Stimulated activated CD8-positive, alpha-beta memory T cell treated with anti-CD3 and anti-CD28 coated beads, Interleukin-15, amount 100 ng/mL, for 1 hour (primary cell): ENCODE results near the gene ADAMTS17.

Experiments used
- DNase-seq: peaks from one replicate; pipeline ENCODE4 v3.0.0-alpha.2; 2020; ENCODE audit warnings: low read depth

ADAMTS17 gene, protein sequence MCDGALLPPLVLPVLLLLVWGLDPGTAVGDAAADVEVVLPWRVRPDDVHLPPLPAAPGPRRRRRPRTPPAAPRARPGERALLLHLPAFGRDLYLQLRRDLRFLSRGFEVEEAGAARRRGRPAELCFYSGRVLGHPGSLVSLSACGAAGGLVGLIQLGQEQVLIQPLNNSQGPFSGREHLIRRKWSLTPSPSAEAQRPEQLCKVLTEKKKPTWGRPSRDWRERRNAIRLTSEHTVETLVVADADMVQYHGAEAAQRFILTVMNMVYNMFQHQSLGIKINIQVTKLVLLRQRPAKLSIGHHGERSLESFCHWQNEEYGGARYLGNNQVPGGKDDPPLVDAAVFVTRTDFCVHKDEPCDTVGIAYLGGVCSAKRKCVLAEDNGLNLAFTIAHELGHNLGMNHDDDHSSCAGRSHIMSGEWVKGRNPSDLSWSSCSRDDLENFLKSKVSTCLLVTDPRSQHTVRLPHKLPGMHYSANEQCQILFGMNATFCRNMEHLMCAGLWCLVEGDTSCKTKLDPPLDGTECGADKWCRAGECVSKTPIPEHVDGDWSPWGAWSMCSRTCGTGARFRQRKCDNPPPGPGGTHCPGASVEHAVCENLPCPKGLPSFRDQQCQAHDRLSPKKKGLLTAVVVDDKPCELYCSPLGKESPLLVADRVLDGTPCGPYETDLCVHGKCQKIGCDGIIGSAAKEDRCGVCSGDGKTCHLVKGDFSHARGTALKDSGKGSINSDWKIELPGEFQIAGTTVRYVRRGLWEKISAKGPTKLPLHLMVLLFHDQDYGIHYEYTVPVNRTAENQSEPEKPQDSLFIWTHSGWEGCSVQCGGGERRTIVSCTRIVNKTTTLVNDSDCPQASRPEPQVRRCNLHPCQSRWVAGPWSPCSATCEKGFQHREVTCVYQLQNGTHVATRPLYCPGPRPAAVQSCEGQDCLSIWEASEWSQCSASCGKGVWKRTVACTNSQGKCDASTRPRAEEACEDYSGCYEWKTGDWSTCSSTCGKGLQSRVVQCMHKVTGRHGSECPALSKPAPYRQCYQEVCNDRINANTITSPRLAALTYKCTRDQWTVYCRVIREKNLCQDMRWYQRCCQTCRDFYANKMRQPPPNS

DNA sequence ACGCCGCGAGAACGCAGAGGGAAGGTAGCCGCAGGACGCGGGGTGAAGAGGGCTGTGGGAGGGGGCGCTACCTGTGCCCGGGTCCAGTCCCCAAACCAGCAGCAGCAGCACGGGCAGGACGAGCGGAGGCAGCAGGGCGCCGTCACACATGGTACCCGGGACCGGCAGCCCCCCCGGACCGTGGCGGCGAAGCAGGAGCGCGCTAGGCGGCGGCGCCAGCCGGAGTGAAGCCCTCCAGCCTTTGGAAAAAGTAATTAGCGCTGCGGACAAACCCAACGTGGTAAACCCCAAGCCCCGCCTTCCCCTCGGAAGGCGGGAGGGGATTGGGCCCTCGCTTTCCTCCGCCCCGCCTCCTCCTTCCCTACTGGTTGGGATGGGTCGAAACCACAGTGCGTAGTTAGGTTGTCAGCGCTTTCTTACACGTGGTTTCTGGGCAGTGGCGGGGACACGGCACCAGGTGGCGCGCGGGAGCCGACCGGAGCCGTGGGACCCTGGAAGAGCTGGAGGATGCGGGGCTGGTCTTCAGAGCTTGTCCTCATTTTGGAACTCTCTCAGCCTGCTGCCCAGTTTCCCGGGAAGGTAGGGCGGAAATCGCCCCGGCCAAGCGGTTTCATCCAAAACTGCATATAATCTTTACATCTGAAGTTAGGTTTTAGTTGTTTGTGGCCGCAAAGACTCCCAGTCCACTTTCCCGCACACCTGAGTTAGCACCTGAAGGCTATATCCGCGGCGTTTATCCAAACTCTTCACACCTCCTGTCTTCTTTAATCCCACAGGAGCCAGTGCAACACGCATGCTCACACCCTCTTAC is at the start of gene ADAMTS17:
Gene ADAMTS17, minus strand, starts transcription at position 226 of the 811 bp plus-strand sequence. Its CDS starts 76 bp downstream, at position 150.
- peak; percentile 93 for DNase-seq

DNA sequence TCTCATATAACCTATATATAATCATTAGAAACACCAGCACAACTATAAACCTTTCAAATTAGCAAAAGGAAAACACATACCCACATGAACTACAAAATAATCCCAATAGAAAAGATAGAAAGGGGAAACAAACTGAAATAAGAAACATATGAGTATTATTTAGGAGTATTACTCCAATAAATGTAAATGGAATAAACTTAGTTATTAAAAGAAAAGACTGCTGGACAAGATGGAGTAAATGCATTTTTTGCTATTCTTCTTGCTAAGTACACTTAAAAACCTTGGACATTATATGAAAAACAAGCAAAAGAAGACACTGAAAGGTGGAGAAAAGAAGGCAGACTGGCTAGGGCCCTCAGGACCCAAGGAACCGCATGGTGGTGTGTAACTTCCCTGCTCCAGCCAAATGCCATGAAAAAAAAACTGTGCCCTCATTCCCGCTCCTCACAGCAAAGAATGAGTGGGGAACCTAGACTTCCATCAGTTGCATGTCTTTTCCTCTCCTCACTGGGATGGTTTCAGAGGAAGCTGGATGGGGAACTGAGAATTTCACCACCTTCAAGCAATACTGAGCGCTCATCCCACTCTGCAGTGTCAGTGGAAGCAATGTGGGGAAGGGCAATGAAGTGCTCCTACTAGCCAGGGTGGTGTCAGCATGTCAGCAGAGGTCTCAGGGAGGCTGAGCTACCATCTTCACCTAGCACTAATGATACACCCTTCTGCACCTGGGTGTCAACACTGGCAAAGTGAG is 43.7 kb upstream of the ADAMTS17 start:
- DNase-seq, result no peak

DNA sequence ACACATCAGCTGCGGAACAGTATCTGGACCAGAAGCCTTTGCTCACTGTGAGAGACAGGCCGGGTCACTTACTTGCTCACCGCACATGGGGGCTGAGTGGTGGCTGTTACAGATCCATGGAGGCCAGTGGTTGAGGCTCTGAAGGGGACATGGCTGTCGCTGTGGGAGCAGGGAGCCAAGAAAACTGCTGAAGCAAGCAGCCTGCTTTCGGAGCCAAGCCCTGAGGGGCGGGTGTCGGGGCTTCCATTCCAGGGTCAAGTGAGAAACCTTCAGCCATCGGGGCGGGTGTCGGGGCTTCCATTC is 42.3 kb upstream of the ADAMTS17 start:
- DNase-seq, result no peak

DNA sequence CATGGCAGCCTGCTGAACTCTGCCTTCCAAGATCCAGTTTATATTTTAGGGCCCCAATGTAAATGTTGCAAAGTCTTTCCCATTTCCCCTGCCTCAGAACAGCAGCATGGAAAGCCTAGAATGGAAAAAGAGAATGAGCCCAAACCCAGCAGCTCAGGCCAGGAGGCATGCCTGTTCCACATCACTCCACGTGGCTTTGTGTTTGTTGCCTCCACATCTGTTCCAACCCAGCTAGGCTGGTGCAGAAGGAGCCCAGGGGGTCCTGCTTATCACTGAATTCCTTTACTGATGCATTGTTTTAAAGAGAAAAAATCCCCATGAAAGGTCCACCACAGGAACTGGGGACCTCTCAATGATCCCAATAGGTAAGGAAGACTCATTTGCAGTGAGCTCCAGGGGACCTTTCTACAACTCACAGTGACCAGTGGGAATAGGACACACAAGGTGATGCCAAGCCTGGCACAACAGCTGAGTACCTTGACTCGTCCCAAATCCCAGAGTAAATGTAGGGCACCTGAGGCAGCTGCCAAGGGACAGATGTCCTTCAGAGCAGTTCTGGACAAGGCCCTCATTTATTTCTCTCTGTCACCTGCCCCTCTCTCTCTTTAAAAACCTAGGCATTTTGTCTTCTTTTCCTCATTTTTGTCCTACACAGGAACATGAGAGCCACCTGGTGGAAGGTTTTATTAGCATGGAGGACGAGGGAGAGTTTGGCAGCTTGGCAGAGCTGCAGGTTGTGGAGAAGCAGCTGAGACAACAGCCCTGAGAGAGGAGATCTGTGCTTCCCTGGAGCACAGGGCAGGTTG is 41.7 kb upstream of the ADAMTS17 start:
- no peak for DNase-seq

DNA sequence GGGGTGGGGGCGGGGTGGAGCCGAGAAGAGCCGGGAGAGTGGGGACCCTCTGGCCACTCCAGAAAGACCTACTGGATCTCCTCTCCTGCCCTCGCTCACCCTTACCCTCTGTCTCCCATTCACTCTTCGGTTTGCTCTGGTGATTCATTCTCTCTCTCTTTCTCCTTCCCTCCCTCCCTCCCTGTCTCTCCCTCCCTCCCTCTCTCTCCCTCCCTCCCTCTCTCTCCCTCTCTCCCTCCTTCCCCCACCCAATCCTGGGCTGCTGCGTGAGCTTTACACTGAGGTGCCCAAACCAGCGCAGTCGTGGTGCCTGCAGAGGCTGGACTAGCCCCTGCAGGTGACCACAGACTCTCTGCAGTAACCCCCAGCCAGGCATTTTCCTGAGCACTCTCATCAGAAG is 32.2 kb upstream of the ADAMTS17 start:
- DNase-seq, result no peak

DNA sequence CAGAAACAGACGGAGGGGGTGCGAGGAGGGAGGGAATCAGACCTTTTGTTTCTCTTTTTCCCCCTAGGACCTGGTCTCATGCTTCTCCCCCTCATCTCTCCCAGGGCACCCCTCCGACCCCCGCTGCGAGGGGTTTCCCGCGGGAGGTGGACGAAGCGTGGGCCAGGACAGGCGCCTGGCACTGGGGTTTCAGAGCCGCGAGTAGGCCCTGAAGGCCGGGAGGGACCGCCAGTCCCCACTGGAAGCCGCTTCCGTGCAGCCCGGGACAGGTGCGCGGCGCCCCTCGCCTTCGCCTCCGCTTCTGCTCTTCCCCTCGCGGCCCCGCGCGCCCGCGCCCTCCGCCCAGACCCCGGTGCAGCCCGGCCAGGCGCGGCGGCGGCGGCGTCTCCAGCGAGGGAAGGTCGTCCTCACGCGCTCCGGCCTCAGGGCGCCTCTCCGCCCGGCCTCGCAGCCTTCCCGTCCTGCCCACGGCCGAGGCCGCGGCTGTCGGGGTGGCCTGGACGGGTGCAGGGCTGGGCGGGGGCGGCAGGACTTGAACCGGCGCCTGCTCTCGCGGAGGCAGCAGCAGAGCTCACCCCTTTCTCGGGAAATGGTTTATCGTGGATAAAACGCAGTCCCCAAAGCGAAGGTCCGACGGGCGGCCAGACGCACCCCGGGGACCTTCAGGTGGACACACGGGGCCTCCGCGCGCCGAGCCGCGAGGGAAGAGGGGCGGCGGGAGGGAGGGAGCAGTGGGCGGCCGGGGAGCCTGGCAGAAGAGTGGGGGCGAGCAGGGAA is 31.5 kb upstream of the ADAMTS17 start:
- DNase-seq, result no peak

DNA sequence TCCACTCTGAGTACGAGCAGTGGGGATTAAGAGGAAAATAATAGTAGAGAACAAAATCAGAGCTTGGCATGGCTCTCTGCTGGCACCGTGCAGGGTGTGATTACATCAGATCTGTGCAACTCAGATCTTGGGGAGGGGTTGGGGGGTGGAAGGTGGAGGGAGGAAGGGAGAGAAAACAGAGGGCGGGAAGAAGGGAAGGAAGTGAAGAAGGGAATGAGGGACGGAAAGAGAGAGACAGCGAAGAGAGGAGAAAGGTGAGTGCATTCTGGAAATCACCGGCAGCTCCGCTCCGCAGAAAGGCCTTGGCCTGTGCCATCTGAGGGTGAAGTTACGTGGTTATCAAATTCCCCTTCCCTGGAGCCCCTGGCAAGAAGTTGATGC is 31.0 kb upstream of the ADAMTS17 start:
- DNase-seq, result no peak

DNA sequence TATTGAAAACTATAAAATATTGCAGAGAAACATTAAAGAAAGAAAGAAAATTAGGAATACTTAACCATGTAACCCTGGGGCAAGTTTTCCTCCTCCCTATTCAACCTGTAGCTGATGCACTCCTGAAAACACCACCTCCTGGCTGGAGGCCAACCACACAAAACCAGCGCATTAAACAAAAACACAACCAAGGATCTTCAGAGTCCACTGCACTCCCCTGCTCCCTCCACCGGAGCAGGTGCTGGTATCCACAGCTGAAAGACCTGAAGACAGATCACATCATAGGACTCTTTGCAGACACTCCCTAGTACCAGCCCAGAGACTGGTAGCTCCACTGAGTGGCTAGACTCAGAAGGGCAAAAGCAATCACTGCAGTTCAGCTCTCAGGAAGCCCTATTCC is 13.6 kb upstream of the ADAMTS17 start:
- no peak for DNase-seq

DNA sequence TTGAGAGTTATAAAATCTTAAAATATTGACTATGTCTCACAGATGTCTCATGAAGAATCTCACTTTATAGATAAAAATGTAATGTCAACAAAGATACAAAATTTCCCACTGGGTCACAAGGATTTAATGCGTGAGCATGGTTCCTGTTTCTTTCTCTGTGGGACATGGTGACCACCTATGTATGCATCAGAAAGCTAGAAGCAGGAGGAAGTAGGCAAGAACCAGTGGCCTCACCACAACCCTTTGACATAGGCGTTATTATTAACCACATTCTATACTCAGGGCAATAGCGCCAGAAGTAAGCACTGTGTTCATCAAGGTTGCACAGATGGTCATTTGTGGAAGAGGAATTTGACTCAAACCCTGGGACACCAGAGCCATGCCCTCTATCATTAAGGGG is 11.7 kb upstream of the ADAMTS17 start:
- DNase-seq, result no peak

DNA sequence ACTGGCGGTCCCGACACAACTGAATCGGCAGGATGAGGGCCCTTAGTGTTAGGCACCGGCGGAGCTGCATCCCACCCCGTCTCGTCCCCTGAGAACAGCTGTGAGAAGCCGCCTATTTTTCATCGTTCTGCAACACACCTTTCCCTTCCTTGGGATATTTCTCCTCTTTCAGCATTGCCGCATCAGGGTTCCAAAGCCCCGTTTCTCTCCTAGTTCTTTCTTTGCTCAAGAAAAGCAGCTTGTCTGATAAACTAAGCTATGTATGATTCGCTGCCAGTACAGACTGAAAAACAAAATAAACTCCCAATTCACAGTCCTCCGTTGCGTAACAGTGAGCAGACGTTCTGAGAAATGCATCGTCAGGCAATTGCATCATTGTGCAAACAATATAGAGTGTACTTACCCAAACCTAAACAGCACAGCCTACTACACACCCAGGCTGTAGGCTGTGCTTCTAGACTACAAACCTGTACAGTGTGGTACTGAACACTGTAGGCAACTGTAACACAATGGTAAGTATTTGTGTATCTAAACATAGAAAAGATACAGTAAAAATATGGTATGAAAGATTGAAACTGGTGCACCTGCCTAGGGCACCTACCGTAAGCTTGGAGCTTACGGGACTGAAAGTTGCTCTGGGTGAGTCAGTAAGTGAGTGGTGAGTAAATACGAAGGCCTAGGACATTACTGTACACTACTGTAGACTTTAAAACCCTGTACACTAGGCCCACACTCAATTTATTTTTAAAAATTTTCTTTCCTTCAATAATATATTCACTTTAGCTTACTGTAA is 8.9 kb upstream of the ADAMTS17 start:
- no peak for DNase-seq

DNA sequence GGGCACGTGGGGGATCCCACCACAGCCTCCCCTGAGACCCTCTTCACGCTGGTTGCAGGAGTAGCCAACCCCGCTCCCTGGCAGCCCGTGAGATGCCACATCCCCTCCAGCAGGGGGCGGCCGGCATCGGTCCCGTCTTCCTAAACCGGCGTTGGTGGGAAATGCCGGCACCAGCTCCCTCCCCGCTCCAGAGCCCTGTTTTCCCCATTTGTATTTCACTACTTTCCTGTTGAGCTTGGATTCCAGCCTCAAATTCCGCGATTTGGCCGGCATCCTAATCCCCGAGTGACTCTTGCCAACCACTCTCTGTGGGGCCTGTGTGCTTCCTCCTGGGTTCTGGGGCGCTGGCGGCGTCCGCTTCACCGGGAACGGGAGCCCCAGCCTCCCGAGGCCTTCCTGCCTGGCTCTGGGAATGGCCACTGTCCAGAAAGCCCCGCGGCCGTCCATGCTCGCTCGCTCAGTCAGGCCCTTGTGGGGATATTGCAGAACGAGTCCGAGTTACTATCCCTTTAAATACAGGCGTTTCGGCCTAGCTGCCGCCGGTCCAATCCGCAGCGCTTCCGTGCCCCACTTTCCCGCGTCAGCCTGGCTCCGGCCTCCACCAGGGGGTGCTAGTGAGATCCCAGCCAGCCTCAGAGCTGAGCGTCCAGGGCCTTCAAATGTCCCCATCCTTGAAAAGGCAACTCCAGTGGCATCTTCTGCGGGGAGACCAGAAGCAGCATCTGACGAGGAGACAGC is 8.1 kb upstream of the ADAMTS17 start:
- peak; percentile 73 for DNase-seq

DNA sequence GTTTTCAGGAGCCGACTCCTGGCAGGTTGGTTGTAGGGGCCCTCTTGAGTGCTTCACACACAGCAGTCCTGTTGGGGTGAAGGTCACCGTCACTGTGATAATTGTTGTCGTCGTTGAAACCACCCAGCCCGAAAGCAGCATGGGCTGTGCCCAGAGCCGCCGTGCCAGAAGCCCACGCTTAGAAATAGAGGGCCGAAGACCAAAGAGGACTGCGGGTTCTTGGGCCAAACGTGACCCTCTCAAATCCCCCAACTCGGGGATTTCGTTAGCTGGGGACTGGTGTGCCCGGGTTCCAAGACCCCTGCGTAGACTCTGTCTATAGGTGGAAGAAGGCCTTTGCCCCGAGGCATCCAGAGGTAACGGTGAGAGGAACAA is 7.5 kb upstream of the ADAMTS17 start:
- no peak for DNase-seq

DNA sequence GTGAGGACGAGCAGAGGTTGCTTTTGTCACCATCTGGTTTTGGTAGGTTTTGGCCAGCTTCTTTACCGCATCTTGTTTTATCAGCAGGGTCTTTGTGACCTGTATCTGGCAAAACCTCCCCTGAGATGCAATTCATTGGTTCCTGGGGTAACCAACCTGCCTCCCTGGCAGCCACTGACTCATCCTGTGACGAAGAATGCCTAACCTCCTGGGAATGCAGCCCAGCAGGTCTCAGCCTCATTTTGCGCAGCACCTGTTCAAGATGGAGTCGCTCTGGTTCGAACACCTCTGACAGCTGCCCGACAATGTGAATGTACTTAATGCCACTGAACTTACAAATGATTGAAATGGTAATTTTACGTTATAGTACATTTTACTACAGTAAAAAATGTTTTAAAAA is 6.8 kb upstream of the ADAMTS17 start:
- DNase-seq, result no peak

DNA sequence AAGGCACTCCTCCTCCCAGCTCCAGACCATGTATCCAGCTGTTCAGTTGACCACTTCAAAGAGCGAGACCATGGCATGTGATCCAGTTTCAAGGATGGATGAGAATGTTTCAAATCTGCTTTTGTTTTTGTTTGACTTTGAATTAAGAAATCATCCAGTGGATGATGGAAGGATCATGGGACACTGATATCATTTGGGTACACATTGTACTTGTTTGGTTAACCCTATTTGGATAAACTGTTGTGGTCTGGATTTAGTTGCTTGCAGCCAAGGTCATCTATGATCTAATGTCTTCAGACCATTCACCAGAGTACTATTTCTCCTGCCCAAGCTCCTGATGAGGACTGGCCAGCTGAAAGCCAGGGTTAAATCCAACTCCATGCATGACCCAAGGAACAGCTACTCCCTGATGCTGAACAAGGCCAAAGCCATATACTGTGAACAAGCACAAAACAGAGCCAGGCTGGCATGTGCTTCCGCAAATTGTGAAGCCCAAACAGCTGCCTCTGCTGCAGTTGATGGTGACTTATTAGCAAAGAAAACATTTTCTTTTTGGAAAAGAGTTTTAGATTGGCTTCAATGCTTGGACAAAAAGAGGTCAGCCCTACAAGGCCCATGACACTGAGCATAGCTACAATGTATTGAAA is 5.2 kb upstream of the ADAMTS17 start:
- no peak for DNase-seq

DNA sequence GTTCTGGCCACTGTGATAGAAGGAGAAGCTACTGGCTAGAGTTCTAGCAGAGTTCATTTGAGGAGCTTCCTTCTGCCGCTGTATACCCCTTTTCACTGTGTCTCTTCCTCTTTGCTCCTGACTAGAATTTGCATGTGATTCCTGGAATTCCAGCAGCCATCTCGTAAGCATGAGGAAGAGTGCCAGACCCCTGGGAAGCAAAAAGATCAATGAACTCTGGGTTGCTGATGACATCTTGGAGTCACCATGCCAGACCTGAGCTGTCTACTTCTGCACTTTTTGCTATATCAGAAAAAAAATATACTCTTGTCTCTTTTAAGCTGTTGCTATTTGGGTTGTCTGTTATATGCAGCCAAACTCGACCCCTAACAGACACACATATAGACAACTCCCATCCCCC is 3.7 kb upstream of the ADAMTS17 start:
- DNase-seq, result no peak

DNA sequence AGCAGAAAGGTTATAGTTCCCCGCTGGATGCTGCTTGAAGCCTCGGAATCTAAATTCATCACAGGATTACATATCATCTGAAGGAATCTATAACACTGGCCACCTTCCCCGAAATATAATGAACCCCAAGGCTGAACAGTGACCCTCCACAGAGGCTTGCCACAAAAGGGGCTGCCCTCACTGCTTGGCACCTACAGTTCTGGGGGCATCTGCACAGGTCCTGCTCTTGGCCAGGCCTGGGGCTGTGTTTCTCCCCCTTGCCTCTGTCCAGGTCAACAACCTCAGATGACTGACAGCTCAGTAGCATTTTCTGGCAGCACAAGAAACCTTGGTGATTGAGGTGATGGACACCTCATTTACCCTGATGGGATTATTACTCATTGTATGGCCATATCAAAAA is 1.5 kb upstream of the ADAMTS17 start:
- no peak for DNase-seq

DNA sequence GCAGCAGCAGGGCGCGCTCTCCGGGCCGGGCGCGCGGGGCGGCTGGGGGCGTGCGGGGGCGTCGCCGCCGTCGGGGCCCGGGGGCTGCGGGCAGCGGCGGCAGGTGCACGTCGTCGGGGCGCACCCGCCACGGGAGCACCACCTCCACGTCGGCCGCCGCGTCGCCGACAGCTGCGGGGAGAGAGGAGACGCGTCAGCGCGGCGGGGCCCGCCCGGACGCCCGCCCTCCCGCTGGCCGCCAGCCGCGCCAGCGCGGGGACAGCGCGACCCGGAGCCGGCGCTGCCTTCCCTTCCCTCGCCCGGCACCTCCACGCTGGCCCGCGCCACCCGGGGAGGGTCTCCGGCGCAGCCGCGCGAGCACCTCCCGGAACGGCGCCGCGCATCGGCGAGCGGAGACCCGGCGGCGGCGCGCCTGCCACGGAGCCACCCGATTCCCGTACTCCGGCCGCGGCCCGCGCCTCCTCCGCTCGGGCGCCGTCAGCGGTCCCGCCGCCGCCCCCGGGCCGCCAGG is 481 bp downstream of the ADAMTS17 start:
- no peak for DNase-seq
